LoVo (cell line): ENCODE results near the gene XXYLT1.

ENCODE experiments used
- DNase-seq: peaks from one replicate; pipeline ENCODE4 v3.0.0-alpha.2; 2016; ENCODE audit warnings: low spot score

XXYLT1 gene

GRCh38 chr3:195025884-195026200 lies 245.1 kb downstream of the XXYLT1 start:
- DNase-seq, result no peak

DNA sequence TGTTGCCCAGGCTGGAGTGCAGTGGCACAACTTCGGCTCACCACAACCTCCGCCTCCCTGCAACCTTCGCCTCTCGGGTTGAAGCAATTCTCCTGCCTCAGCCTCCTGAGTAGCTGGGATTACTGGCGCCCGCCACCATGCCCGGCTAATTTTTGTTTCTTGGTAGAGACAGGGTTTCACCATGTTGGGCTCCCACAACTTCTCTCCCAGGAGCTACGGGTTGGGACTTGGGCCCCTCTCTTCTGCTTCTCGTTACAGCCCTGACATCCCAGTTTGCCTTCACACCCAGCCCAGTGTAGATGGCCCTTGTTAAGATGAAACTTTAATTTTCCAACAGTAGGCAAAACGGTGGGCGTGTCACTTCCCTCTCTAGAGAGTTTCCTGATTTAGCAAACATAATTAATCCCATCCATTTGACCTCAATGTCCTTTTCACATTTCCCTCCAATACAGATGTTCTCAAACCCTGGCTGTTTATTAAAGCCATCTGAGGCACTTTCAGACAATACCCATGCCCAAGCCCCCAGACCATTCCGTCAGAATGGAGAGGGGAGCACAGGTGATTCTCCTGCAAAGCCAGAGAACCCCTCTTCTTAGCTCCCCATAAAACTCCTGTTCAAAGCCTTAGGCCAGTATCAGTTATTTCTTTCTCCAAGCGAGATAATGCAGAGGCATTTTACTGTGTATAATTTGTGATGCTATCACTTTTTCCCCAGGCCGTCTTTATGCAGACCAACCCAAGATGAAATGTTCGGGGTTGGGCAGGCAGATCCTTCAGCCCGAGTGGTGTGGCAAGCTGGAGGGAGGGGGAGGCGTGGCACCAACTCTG lies 245.7 kb downstream of the XXYLT1 start:
- no peak for DNase-seq

DNA sequence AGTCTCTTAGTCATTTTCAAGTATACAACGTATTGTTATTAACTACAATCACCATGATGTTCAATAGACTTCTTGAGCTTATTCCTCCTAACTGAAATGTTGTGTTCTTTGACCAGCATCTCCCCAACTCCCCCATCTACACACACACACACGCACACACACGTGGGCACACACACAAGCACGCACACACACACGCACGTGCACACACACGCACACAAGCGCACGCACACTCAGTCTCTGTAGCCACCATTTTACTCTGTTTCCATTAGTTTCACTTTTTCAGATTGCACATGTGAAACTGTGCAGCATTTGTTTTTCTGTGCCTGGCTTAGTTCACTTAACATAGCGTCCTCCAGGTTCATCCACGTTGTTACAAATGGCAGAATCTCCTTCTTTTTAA lies 247.0 kb downstream of the XXYLT1 start:
- no peak for DNase-seq

DNA sequence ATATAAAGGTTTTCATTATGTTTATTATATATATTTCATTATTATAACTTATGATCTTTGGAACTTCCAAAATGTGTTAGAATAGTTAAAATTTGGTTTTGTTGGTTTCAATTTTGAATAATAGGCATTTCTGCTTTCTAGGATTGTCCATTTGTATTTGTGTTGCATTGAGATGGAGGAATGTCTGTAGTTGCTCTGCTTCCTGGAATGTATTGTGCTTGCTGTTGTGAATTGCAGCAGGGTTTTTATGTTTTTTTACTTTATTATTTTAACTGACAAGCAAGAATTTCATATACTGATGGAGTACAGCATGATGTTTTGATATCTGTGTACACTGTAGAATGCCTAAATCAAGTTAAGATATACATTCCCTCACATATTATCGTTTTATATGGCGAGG lies 247.4 kb downstream of the XXYLT1 start:
- DNase-seq, result no peak

DNA sequence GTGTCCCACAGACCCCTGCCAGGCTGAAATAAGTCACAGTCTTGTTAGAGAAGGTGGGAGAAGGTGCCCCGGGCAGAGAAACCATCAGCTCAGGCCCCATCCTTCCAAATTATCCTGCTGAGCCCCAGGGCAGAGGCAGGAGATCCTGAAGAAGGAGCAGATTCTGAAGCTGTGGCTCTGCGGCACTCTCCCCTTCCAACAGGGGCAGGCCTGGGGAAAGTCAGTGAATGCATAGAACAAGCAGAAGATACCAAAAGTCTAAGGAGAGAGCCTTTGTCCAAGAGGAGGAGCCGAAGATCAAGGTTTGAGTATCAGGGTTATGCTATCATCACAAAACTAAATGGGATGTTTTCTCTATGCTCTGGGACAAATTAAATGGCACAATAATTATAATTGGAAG lies 249.3 kb downstream of the XXYLT1 start:
- no peak for DNase-seq

DNA sequence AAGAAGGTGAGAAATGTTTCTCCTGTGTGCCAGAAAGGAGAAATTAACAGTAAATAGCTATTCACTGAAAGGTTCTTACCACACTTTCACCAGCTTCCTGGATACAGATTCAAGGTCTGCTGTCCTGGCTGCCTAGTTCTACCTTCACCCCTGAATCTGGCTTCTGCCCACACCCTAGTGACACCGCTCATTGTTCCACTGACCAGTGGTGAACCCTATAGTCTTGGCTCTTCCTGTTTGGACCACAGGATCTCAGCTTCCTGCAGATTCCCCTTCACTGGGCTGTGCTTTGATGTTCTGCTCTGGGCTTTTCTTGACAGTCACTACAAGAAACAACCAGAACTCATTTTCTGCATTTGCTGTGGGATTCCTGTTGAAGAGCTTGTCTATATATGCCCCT lies 250.0 kb downstream of the XXYLT1 start:
- no peak for DNase-seq

- no peak for DNase-seq
Observed at GRCh38 chr3:195020185-195020584, 250.8 kb downstream of the XXYLT1 start.

- no peak for DNase-seq
Observed at GRCh38 chr3:195019335-195019734, 251.6 kb downstream of the XXYLT1 start.
